ENCODE results near the gene ERICH3.

- TF ChIP-seq, protein P1, sequence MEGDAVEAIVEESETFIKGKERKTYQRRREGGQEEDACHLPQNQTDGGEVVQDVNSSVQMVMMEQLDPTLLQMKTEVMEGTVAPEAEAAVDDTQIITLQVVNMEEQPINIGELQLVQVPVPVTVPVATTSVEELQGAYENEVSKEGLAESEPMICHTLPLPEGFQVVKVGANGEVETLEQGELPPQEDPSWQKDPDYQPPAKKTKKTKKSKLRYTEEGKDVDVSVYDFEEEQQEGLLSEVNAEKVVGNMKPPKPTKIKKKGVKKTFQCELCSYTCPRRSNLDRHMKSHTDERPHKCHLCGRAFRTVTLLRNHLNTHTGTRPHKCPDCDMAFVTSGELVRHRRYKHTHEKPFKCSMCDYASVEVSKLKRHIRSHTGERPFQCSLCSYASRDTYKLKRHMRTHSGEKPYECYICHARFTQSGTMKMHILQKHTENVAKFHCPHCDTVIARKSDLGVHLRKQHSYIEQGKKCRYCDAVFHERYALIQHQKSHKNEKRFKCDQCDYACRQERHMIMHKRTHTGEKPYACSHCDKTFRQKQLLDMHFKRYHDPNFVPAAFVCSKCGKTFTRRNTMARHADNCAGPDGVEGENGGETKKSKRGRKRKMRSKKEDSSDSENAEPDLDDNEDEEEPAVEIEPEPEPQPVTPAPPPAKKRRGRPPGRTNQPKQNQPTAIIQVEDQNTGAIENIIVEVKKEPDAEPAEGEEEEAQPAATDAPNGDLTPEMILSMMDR (conservative IDR thresholded peaks at IDR 0.05 in 1 of 2, IDR thresholded peaks at IDR 0.05 in 1 of 2; ENCODE audit: extremely low read depth in 1 of 2, insufficient read depth in 1 of 2, low read depth in 1 of 2, low read length in 2 of 2) = no peak
- no peak for TF ChIP-seq EZH2 (IDR thresholded peaks at IDR 0.05; ENCODE audit: borderline replicate concordance, low read length)
Measured at GRCh38 chr1:74714429-74715235, 41.0 kb upstream of the ERICH3 start.

Measured in mammary epithelial cell (primary cell).